PFSK-1 (cell line): ENCODE measurements around the gene ANO4.

Experiments
- FOXP2 ChIP-seq: optimal IDR thresholded peaks from 2 replicates; pipeline ENCODE3; 2011; ENCODE audit warnings: borderline replicate concordance, control low read depth, inconsistent platforms; ENCODE audit not compliant: insufficient read depth; ENCODE audit errors: extremely low read length, extremely low read depth
- POLR2AphosphoS5 ChIP-seq: IDR thresholded peaks from 2 replicates; pipeline ENCODE4 v1.6.1; 2012; ENCODE audit warnings: low read depth, mild to moderate bottlenecking, control low read depth, low read length, moderate library complexity
- SIN3A ChIP-seq: IDR thresholded peaks from 2 replicates; pipeline ENCODE4 v1.6.1; 2012; ENCODE audit warnings: mild to moderate bottlenecking, low read length, moderate library complexity, borderline replicate concordance; ENCODE audit not compliant: insufficient read depth
- TAF1 ChIP-seq: IDR thresholded peaks from 2 replicates; pipeline ENCODE4 v1.6.1; 2012; ENCODE audit warnings: low read length, control low read depth, borderline replicate concordance; ENCODE audit not compliant: insufficient read depth
- TF ChIP-seq, protein P1 (sequence below), 2 experiments: IDR thresholded peaks; 2 replicates each; pipeline versions ENCODE4 v1.6.1 to v1.8.0; 2011 to 2012; ENCODE audit warnings: low read depth in 2 of 2, low read length in 2 of 2, control low read depth in 1 of 2, inconsistent platforms in 1 of 2, mild to moderate bottlenecking in 1 of 2, moderate library complexity in 1 of 2; ENCODE audit not compliant: insufficient read depth in 1 of 2

Gene ANO4

DNA sequence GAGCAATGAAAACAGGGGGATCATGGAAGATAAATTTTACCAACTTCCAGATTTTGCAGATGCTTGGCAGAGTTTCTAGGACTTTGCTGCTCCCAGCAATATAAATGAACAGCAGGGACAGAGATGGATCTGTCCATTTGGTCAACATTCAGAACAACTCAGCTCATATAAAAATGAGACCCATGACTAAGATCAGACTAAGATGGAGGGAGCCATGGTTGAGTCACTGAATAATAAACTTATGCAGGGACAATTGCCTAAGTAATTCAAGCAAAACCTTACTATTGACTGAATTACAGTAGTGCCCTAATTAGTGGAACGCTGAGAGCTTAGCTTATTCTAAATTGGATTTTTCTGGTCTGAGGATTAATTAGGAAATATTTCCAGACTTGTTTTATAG, 210.3 kb downstream of the ANO4 start:
- no peak for TF ChIP-seq FOXP2
- TF ChIP-seq SIN3A, result no peak
- no peak for TF ChIP-seq TAF1
- TF ChIP-seq, protein P1, sequence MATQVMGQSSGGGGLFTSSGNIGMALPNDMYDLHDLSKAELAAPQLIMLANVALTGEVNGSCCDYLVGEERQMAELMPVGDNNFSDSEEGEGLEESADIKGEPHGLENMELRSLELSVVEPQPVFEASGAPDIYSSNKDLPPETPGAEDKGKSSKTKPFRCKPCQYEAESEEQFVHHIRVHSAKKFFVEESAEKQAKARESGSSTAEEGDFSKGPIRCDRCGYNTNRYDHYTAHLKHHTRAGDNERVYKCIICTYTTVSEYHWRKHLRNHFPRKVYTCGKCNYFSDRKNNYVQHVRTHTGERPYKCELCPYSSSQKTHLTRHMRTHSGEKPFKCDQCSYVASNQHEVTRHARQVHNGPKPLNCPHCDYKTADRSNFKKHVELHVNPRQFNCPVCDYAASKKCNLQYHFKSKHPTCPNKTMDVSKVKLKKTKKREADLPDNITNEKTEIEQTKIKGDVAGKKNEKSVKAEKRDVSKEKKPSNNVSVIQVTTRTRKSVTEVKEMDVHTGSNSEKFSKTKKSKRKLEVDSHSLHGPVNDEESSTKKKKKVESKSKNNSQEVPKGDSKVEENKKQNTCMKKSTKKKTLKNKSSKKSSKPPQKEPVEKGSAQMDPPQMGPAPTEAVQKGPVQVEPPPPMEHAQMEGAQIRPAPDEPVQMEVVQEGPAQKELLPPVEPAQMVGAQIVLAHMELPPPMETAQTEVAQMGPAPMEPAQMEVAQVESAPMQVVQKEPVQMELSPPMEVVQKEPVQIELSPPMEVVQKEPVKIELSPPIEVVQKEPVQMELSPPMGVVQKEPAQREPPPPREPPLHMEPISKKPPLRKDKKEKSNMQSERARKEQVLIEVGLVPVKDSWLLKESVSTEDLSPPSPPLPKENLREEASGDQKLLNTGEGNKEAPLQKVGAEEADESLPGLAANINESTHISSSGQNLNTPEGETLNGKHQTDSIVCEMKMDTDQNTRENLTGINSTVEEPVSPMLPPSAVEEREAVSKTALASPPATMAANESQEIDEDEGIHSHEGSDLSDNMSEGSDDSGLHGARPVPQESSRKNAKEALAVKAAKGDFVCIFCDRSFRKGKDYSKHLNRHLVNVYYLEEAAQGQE (IDR thresholded peaks at IDR 0.05; ENCODE audit: insufficient read depth in 1 of 2, low read depth in 2 of 2, low read length in 2 of 2), result no peak
- TF ChIP-seq POLR2AphosphoS5, result no peak

DNA sequence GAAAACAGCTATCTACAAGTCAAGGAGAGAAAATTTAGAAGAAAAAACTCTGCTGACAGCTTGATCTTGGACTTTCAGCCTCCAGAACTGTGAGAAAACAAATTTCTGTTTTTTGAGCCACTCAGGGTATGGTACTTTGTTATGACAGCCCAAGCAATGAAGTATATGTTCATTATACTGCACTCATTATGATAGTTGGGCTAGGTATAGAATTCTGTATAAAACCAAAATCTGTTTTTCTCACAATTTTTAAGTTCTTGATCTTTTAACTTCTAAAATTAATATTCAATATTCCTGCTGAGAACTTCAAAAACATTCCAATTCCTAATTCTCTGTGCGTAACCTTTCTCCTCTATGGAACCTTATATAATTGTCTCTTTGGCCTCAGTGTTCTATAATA, 214.7 kb downstream of the ANO4 start:
- TF ChIP-seq TAF1 (no peak), POLR2AphosphoS5 (no peak), FOXP2 (no peak), SIN3A (no peak)
- TF ChIP-seq, protein P1 (IDR thresholded peaks at IDR 0.05; ENCODE audit: insufficient read depth in 1 of 2, low read depth in 2 of 2, low read length in 2 of 2), result no peak

DNA sequence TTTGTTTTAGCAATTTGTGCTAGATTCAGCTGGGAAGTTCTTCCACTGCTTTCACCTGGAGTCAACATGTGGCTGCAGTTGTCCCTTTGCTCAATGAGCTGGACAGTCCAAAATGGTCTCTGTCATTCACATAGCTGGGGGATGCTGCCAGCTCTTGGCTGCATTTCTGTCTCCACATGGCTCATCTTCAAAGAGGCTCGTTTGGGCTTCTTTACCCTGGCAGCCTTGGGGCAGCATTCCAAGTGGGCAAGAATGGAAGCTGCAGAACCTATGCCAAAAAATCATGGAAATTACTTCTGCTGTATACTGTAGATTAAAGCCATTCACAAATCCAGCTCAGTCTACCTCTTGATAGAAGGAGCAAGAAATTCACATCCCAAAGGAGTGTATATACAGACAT, 216.3 kb downstream of the ANO4 start:
- TF ChIP-seq TAF1 (no peak), SIN3A (no peak), FOXP2 (no peak), POLR2AphosphoS5 (no peak)
- TF ChIP-seq, protein P1 (IDR thresholded peaks at IDR 0.05; ENCODE audit: insufficient read depth in 1 of 2, low read depth in 2 of 2, low read length in 2 of 2), result no peak

DNA sequence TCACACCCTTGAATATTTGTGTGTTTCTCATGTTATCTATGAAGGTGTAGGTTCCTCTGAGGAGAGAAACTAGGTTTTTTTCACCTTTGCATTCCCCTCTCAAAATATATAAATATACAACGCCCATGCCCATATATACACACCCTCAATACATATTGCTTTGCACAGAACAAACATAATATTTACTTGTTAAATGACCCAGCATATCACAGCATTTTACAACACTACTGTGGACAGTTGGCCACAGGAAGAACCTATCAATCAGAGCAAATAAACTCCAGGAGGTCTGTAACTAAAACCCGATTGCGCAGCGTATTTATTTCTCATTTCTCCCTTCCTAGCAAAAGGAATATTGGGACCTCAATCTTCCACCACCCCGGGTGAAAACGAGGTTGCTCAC, 219.4 kb downstream of the ANO4 start:
- TF ChIP-seq POLR2AphosphoS5 (no peak), FOXP2 (no peak), TAF1 (no peak), SIN3A (no peak)
- TF ChIP-seq, protein P1 (IDR thresholded peaks at IDR 0.05; ENCODE audit: insufficient read depth in 1 of 2, low read depth in 2 of 2, low read length in 2 of 2), result no peak

DNA sequence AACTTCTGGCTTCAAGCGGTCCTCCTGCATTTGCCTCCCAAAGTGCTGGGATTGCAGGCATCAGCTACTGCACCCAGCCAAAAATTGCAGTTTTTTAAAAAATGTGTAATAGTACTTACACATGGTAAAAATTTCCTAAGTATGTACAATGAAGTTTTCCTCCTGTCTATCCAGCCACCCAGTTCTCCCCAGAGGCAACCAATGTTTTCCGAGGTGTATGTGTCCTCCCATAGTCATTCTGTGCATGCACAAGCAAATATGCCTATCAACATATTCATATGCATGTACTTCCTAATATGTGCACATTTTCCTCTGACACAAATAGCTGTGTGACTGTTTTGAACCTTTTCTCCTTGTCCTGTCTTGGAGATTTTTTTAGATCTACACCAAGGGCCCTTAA, 220.5 kb downstream of the ANO4 start:
- TF ChIP-seq POLR2AphosphoS5 (no peak), FOXP2 (no peak), SIN3A (no peak)
- TF ChIP-seq, protein P1 (IDR thresholded peaks at IDR 0.05; ENCODE audit: insufficient read depth in 1 of 2, low read depth in 2 of 2, low read length in 2 of 2), result no peak
